ENCODE data around the gene TRPM3.

Gene TRPM3

DNA sequence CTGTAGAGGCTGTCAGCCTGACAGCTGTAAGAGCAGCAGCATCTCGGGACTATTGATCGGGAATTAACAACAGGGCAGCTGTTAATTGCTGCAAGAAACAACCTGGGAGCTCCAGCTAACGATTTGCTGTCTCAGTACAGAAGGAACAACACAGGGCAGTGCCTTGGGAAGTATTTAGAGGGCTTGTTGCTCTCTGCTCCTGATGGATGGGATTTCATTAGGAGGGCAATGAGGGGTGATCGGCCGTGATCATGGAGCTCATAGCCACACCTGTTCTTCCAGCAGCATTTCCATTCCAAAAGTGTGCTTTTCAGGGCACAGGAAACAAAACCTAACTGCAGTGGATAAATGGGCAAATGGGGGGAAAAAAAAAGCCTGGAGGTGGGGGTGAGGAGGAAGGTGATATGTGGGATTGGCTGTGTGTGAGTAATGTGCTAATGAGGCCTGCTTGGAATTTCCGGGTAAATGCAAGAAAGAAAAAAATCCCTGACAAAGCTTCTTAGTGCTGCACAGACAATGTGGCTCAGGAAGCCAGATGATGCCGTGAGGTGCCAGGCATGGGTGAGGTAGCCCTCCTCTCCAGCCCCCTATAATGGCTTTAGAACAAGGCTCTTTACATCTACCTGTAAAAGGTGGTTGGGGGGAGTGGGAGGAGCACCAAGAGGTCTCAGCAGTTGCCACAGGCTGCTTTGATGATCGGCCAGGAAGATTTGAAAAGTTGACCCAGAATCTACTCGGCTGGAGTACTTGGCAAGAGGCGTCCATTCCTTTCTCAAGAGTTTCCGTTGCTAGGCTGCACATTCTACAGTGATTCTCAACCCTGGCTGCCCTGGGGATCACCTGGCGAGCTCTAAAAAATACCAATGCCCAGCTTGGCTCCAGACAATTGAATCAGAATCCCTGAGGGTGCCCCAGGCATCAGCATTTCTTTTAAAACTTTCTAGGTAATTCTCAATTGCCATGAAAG, 567.4 kb downstream of the TRPM3 start:
- Histone ChIP-seq H3K79me2 (no peaks in the 10 kb centered on the region), H3K27me3 (ENCODE audit: control insufficient read depth, insufficient read depth, low read length) (no peaks in the 10 kb centered on the region), H2AFZ (no peak overlapping the region), H3K36me3 (ENCODE audit: control insufficient read depth, insufficient read depth, low read length) (no peaks in the 10 kb centered on the region), H3K9me3 (ENCODE audit: control insufficient read depth, low read length) (no peaks in the 10 kb centered on the region), H3K9ac (no peak overlapping the region), H3K27ac (no peak overlapping the region), H3K4me1 (no peaks in the 10 kb centered on the region), H3K4me2 (ENCODE audit: low read length) (peak overlapping the region; percentile 18), H3K4me3 (ENCODE audit: low read depth, low read length) (no peak overlapping the region)
- TF ChIP-seq, protein P1, sequence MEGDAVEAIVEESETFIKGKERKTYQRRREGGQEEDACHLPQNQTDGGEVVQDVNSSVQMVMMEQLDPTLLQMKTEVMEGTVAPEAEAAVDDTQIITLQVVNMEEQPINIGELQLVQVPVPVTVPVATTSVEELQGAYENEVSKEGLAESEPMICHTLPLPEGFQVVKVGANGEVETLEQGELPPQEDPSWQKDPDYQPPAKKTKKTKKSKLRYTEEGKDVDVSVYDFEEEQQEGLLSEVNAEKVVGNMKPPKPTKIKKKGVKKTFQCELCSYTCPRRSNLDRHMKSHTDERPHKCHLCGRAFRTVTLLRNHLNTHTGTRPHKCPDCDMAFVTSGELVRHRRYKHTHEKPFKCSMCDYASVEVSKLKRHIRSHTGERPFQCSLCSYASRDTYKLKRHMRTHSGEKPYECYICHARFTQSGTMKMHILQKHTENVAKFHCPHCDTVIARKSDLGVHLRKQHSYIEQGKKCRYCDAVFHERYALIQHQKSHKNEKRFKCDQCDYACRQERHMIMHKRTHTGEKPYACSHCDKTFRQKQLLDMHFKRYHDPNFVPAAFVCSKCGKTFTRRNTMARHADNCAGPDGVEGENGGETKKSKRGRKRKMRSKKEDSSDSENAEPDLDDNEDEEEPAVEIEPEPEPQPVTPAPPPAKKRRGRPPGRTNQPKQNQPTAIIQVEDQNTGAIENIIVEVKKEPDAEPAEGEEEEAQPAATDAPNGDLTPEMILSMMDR (IDR thresholded peaks at IDR 0.05) = no peak

DNA sequence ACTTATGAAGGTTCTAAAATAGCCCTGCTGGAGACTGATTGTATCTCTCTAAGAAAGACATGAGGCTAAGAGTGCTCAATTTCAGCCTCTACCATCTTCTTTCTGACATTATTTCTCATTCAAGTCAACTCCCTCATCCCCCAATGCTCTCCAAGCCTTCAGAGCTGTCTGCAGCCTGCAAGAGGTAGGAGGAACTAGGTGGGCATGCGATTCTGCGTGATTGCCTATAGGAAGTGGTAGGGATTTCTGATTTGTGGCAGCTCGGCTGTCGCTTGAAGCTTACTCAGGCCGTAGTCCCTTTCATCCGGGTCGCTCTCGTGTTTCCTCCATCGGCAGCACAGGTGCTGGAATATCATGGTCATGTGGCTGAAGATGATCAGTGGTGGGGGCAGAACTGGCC, 568.9 kb downstream of the TRPM3 start:
- Histone ChIP-seq H3K36me3 (ENCODE audit: control insufficient read depth, insufficient read depth, low read length) (no peaks in the 10 kb centered on the region), H3K4me2 (ENCODE audit: low read length) (no peak overlapping the region), H3K9ac (no peak overlapping the region), H3K27me3 (ENCODE audit: control insufficient read depth, insufficient read depth, low read length) (no peaks in the 10 kb centered on the region), H3K79me2 (no peaks in the 10 kb centered on the region), H2AFZ (no peak overlapping the region), H3K4me1 (no peaks in the 10 kb centered on the region), H3K27ac (no peak overlapping the region), H3K9me3 (ENCODE audit: control insufficient read depth, low read length) (no peaks in the 10 kb centered on the region), H3K4me3 (ENCODE audit: low read depth, low read length) (no peak overlapping the region)
- TF ChIP-seq, protein P1 (IDR thresholded peaks at IDR 0.05) = no peak

DNA sequence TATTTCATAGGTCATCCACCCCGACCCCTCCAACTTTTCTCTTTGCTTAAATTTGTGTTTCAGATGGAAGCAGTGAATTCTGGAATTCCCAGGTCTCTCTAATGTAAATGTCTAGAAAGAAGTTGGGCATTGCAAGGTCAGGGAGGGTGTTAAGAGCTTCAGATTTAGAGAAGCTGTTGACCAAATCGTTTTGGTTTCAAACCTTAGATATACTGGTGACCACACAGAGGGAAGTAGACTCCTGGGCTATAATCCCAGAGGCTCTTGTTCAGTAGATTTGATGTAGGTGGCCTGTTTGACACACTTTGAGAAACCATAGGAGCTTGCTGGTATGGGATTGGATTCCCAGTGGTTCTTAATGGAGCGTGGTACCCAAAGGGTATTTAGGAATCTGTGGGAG, 569.6 kb downstream of the TRPM3 start:
- Histone ChIP-seq H3K36me3 (ENCODE audit: control insufficient read depth, insufficient read depth, low read length) (no peaks in the 10 kb centered on the region), H3K27ac (no peak overlapping the region), H3K79me2 (no peaks in the 10 kb centered on the region), H3K9me3 (ENCODE audit: control insufficient read depth, low read length) (no peaks in the 10 kb centered on the region), H3K27me3 (ENCODE audit: control insufficient read depth, insufficient read depth, low read length) (no peaks in the 10 kb centered on the region), H2AFZ (no peak overlapping the region), H3K4me3 (ENCODE audit: low read depth, low read length) (no peak overlapping the region), H3K9ac (no peak overlapping the region), H3K4me1 (no peaks in the 10 kb centered on the region), H3K4me2 (ENCODE audit: low read length) (no peak overlapping the region)
- TF ChIP-seq, protein P1 (IDR thresholded peaks at IDR 0.05) = no peak

DNA sequence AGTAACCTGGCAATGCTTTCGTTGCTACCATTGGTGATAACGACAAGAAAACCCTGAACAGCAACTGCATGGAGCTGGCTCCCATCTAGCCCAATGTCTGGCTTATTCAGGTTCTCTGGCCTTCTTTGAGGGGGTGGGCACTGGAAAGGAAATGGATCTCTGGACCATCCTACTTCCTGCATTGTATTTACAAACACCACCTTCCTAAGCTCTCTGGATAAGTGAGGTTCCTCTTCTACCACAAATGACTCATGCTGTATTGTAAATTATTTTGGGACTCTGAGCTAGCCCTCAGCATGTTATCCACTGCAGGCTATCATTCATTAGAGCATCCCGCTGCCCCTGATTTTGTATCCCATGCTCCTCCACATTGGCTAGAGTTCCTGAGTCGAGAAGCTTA, 570.0 kb downstream of the TRPM3 start:
- Histone ChIP-seq H3K4me3 (ENCODE audit: low read depth, low read length) (no peak overlapping the region), H3K9me3 (ENCODE audit: control insufficient read depth, low read length) (no peaks in the 10 kb centered on the region), H3K4me1 (no peaks in the 10 kb centered on the region), H3K4me2 (ENCODE audit: low read length) (no peak overlapping the region), H3K36me3 (ENCODE audit: control insufficient read depth, insufficient read depth, low read length) (no peaks in the 10 kb centered on the region), H3K27ac (no peak overlapping the region), H3K27me3 (ENCODE audit: control insufficient read depth, insufficient read depth, low read length) (no peaks in the 10 kb centered on the region), H3K9ac (no peak overlapping the region), H3K79me2 (no peaks in the 10 kb centered on the region), H2AFZ (no peak overlapping the region)
- TF ChIP-seq, protein P1 (IDR thresholded peaks at IDR 0.05) = no peak

DNA sequence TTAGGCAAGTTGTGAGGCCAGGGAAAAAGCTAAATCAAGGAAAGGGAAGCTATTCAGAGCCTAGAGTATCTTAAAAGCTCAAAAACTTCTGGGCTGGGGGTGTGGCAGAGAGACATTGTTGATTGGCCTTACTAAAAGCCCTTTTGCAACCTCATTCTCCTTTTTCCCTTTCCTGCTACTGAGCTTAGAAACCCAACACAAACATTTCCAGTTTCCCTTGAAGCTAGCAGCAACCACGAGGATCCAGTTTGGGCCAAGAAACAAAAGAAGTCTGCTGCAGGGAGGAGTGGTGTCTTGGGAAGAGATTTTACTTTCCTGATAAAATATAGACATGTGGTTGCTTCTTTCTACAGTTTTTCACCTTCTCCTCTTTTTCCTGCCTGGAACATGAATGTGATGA, 571.5 kb downstream of the TRPM3 start:
- H3K4me1 ChIP-seq = no peaks in the 10 kb centered on the region
- no peaks in the 10 kb centered on the region for H3K9me3 ChIP-seq (ENCODE audit: control insufficient read depth, low read length)
- no peak overlapping the region for H3K4me2 ChIP-seq (ENCODE audit: low read length)
- no peak overlapping the region for H3K27ac ChIP-seq
- H3K79me2 ChIP-seq = no peaks in the 10 kb centered on the region
- no peak overlapping the region for H2AFZ ChIP-seq
- H3K27me3 ChIP-seq (ENCODE audit: control insufficient read depth, insufficient read depth, low read length) = no peaks in the 10 kb centered on the region
- TF ChIP-seq, protein P1 (IDR thresholded peaks at IDR 0.05) = no peak
- no peak overlapping the region for H3K4me3 ChIP-seq (ENCODE audit: low read depth, low read length)
- no peaks in the 10 kb centered on the region for H3K36me3 ChIP-seq (ENCODE audit: control insufficient read depth, insufficient read depth, low read length)
- H3K9ac ChIP-seq = no peak overlapping the region
